ENCODE measurements around the gene HCRT.
"Not testable (repeated sequence)": the region's sequence is repeated elsewhere in the genome, so short reads cannot be mapped to it uniquely, and the experiment has no call there.

The HCRT gene

DNA sequence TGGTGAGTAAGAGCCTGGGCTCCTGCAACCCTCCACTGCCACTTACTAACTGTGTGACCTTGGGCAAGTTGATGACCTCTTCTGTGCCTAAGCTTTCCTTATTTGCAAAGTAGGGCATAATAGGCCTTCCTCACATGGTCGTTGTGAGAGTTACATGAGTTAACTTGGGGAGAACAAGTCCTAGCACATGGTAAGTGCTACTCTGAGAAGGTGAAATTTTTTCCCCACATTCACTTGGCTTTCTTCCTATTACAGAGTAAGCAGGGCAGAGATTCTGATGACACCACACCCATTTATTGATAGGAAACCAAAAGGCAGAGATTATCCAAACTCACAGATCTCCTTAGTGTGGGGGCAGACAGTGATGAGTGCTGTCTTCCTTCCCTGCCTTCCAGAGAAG lies 5.9 kb downstream of the HCRT start:
- DNase-seq = no peak

- DNase-seq = no peak
These were observed 6.4 kb downstream of the HCRT start for GRCh38 chr17:42178817-42179216.

- DNase-seq = no peak
These were observed 7.6 kb downstream of the HCRT start for GRCh38 chr17:42177684-42178083.

GRCh38 chr17:42174126-42174783 lies 11.0 kb downstream of the HCRT start:
- DNase-seq = no peak

- DNase-seq = no peak
These were observed 13.4 kb downstream of the HCRT start for GRCh38 chr17:42171831-42172230.

DNA sequence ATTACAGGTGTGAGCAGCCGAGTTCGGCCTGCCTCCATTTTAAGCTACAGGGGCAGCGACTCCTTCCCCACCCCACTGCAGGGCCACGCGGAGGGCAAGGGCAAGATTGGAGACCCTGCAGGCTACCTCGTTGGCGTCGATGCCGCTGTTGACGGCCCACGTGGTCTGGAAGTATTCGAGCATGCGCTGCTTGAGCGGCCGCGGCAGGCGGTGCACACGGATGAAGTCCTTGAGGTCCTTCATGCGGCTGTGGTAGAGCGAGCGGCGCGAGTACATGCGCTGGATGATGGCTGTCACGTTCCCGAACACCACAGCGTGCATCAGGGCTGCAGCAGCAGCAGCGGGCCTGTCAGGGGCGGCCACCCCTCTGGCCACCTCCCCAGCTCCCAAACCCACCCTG lies 15.9 kb downstream of the HCRT start:
- no peak for DNase-seq

DNA sequence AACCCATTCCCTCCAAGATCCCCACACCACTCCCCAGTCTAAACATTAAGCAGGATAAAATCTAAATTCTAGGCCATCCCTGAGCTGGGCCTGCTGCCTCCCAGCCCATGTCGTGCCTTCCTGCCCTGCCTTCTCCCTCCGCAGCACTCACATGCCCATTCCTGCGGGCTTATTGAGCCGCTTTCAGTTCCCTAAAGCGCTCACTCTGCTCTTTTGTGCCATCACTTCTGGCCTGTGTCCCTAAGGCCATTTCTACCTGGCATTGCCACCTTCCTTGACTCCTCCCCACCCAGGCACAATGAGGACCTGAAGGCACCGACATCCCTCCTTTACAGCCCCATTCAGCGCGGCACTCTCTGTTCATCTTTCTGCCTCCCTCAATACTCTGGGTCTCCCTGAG lies 17.4 kb downstream of the HCRT start:
- DNase-seq = no peak

GRCh38 chr17:42166196-42166763 lies 19.0 kb downstream of the HCRT start:
- no peak for DNase-seq

GRCh38 chr17:42165751-42166150 lies 19.5 kb downstream of the HCRT start:
- no peak for DNase-seq

- DNase-seq = no peak
These were observed 21.4 kb downstream of the HCRT start for GRCh38 chr17:42163696-42164407.

DNA sequence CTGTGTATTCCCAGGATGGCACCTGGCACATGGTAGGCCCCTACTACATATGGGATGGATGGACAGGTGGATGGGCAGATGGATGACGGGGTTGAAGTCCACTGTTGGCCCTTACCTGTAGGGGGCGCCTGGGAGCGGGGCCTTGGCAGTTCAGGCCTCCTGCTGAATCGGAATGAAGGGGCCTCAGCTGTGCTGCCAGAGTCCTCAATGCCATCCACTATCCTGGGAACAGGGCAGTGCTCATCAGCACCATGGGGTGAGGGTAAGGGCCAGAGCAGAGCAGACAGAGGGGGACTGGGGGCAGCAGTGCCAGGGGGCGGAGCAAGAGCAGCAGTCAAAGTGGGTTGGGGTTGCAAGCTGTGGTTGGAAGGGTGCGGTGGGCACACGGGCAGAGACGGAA lies 22.1 kb downstream of the HCRT start:
- DNase-seq = no peak

GRCh38 chr17:42160531-42160910 lies 24.7 kb downstream of the HCRT start:
- DNase-seq = no peak

- DNase-seq = no peak
These were observed 25.3 kb downstream of the HCRT start for GRCh38 chr17:42159796-42160530.

DNA sequence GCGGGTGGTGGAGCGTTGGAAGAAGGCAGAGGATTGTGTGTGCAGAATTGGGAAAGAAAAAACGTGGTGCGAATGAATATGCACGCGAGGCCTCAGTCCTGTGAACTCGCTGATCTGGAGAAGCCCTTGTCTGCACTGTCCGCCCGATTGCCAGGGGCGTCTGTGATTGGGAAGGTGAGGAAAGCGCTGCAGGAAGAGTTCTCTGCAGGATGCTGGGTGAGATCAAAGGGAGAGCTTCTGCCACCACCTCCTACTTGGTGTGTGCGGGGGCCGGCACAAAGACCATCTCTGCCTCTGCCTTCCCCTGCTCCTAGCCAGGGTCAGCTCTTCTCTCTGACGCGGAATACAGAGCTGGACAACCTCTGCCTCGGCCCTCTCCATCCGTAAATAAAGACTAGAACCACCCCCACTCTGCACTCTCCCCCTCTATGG lies 29.6 kb downstream of the HCRT start:
- DNase-seq = no peak

DNA sequence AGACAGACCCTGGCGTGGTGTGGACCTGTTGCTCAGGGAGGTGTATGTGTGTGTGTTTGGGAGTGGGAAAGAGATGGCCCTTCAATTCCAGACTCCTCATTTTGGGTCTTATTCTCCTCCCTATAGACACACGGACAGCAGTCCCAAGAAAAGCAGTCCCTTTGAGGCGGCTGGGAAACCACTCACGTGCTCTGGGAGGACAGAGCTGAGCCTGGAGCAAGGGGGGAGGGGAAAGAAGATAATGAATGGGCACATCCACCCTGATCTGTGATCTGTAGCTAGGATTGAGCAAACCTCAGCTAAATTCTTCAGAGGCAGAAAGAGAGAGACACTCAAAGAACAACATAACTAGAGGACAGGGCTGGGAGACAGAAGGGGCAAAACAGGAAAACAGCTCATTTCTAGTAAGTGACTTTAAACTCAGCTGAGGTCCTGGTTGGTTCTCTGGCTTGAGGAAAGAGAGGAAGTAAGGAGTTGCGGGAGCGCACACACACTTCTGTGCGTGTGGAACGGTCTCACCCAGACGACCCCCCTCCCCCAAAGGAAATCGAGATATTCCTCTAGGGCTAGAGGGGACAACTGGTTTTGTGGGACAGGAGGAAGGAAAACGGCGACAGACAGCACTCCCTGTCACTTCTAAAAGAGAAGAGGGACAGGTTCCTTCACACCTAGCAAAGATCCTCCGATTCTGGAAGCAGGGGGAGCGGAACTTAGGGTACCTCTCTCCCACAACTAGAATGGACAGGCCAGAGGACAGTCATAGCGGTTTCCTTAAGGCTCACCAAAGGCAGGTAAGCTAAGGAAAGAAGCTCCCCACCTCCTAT lies 31.1 kb downstream of the HCRT start:
- peak; percentile 12 for DNase-seq

GRCh38 chr17:42146911-42147607 lies 38.2 kb downstream of the HCRT start:
- DNase-seq = no peak

DNA sequence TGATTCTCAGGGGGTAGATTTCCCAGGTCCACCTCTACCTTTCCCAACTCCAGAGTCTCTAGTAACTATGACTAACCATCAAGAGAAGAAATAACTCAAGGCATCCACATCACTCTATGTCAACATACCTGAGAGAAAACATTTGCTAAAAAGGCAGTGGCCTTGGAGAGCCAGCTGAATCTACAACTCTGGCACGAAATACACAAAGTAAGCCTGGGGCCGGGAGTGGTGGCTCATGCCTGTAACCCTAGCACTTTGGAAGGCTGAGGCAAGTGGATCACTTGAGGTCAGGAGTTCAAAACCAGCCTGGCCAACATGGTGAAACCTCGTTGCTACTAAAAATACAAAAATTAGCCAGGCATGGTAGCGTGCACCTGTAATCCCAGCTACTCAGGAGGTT lies 42.1 kb downstream of the HCRT start:
- DNase-seq = not testable (repeated sequence)

GRCh38 chr17:42142371-42142896 lies 42.8 kb downstream of the HCRT start:
- DNase-seq = peak; percentile 87

GRCh38 chr17:42141382-42141781 lies 43.9 kb downstream of the HCRT start:
- DNase-seq = no peak

- not testable (repeated sequence) for DNase-seq
These were observed 44.6 kb downstream of the HCRT start for GRCh38 chr17:42140690-42141089.

DNA sequence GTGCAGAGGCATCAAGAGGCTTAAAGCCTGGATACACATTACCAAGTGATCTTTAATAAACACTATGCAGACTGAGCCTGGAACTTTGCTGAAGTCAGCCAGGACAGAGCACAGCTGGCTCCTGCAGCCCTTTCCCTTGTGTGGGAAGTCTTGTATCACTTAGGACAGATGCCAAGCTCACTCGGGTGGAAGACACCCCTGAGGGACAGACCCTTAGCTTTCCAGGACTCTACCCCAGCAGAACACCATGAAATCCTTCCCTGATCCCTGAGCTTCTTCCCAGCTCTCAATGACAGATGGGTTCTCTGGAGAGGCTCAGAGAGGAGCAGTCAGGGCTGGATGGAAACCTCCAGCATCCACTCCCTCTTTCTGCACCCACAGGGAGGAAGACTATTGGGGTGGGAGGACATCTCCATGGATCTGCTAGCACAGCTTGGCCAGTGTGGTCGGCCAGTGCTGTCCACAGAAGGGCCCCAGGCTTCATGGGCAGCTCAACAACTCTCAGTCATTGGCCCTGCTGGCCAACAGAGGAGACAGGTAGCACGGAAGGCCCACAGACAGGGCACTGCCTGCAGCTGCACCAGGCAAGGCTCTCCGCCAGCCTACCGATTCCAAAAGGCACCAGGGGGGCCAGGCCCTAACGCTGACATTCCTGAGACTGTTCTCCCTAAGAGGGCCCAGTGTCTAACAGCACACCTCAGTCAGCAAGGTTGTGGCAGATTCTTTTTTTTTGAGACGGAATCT lies 46.3 kb downstream of the HCRT start:
- DNase-seq = no peak
